NCI-H524 (cell line): ENCODE measurements around the gene COX6A2.

Experiments
- DNase-seq, 2 experiments: peaks; one replicate each; lab custom pipeline; 2025; lab: John Stamatoyannopoulos, UW

Gene COX6A2

DNA sequence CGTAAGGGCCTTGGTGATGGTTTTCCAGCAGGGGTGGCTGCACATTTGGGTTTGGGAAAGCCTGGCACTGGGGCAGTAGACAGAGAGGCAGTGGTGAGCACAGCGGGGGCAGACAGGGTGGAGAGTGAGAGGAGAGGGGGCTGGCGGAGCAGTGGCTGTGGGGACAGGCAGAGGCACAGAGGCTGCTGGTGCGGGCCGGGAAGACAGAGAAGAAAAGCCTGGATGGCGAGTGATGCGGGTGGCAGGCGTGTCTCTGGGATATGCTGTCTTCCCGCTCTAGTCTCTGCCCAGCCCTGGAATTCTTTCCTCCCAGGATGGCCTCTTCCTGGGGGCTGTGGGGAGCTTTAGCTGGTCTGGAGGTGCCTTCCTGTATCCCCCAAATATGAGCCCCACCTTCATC lies 18.1 kb downstream of the COX6A2 start:
- DNase-seq: no peak

DNA sequence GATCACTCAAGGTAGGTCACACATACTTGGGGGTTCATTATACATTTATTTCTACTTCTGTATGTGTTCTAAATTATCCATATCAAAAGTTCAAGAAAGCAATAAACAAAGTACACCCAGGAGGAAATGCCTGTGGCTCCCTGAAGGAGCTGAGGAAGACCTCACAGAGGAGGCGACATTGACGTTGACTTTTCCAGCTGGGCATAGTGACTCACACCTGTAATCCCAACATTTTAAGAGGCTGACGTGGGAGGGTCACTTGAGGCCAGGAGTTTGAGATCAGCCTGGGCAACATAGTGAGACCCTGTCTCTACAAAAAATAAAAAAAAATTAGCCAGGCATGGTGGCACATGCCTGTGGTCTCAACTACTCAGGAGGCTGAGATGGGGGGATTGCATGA lies 18.7 kb downstream of the COX6A2 start:
- DNase-seq: no peak

DNA sequence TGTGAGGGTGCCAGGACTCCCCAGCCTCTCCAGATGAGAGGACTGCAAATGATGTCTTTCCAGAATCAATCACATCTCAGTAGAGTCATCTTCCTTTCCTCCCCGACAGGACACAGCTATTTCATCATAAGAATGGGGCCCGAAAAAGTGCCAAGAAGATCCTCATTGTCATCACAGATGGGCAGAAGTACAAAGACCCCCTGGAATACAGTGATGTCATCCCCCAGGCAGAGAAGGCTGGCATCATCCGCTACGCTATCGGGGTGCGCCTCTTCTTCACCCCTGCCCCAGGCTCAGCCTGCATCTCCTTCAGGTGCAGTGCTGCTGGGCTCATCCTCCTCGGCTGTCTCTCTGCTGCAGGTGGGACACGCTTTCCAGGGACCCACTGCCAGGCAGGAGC lies 20.8 kb downstream of the COX6A2 start:
- no peak for DNase-seq

DNA sequence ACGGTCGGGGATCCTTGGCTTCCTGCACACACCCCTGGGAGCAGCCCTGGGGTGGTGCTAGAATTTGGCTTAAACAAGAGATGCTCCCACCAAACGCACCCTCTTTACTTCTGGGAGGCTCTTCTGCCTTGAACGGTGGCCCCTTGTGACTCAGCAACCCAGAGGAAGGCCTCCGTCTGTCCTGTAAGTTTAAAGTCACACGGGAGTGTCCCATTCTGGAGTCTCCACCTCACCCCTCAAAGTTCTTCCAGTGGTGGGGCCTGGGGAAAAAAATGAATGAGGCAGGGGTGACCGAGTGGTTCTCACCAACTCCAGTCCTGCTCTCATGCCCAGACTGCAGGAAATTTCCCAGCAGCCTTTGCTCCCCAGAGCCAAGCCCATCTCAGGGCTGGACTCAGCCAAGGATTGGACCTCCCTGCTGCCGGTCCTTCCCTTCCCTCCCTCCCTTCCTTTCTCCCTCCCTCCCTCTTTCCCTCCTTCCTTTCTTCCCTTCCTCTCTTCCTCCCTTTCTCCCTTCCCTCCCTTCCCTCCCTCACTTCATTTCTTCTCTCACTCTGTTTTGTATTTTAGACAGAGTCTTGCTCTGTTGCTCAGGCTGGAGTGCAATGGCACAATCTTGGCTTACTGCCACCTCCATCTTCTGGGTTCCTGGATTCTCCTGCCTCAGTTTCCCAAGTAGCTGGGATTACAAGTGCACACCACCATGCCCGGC lies 23.7 kb downstream of the COX6A2 start:
- DNase-seq: no peak

DNA sequence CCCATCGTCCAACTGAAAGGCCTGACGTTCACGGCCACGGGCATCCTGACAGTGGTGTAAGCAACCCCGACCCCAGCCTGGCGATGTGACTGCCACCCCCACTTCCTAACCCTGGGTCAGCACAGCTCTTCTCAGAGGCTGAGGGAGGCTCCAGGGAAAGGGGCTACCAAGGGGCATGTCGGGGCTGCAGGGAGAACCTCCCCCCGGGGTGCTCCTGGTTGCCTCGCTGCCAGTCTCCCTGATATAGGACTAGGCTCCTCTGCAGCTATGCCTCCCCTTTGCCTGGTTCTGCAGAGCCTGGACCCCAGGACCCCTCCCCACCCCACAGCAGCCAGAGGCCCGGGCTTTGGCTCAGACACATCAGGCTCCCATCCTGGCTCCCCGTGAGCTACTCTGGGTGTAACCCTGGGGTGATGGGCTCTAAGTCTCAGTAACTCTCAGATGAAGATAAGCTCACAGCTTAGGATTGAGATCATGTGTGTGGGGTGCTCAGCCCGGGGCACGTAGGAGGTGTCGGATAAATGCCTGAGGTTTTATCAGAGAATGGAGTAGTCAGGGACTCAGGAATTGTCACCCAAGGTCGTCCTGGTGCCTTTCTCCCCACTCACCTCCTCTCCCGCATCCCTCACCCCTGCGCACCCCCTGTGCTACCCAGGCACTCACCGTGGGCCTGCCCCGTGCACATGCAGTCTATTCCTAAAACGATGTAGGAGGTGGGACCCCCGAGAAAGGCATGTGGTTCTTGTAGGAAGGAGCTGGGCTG lies 24.4 kb downstream of the COX6A2 start:
- no peak for DNase-seq

DNA sequence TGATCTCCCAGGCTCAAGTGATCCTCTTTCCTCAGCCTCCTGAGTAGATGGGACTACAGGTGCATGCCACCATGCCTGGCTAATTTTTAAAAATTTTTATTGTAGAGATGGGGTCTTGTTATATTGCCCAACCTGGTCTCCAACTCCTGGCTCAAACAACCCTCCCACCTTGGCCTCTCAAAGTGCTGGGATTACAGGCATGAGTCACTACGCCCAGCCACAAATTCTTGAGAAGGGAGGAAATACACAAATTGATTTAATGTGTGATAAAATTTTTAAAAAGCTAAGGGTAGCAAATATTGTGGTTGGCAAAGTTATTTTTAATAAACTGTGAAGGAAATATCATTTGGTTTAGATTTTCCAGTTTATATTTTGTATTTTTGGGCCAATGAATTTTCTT lies 25.5 kb downstream of the COX6A2 start:
- no peak for DNase-seq

DNA sequence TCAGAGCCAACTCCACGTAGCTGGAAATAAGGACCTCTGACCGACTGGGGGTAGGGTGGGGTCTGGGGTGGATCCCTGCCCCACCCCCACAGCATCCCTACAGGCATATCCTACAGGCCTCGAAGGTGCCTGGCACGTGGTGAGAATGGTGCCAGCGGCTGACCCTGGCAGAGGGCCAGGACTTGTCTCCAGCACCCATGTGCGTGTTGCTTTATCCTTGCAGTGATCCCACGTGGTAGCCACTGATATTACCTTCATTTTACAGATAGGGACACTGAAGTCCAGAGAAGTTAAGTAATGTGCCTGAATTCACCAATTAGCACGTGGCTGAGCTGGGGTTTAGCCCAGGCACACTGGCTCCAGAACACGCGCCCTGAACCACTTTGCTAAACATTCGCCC lies 26.7 kb downstream of the COX6A2 start:
- no peak for DNase-seq

DNA sequence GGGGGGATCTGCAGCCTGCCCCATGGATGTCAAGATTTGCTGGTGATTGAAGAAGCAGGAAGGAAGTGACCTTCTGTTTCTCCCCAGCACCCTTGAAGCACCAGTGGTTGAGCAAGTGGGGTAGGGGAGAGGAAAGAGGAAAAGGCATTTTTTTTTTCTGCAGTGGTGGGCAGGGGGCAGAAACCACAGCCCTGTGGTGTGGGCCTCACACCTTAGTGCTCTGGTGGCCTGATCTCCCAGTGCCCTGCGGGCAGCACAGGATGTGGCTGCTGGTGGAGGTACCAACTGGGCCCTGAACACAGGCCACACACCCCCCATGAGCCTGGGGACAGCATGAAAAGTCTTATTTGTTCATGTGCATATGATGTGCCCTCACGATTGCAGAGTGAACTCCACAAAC lies 28.0 kb downstream of the COX6A2 start:
- DNase-seq: no peak

DNA sequence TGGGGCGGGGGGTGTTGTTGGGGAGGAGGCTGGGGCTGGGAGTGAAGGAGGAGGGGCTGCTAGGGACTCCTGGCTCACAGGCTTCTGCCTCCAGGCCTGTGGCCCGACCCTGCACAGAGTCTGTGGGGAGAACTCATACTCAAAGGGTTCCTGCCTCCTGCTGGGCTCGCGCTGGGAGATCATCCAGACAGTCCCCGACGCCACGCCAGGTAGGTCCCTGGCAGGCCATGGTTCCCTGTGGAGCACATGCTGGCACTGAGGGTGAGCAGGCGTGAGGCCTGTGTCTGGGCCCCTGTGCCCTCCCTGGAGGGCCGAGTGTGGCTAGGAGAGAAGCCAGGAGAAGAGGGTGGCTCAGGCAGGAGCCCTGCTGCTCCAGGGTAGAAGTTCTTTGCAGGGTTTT lies 30.5 kb downstream of the COX6A2 start:
- no peak for DNase-seq

DNA sequence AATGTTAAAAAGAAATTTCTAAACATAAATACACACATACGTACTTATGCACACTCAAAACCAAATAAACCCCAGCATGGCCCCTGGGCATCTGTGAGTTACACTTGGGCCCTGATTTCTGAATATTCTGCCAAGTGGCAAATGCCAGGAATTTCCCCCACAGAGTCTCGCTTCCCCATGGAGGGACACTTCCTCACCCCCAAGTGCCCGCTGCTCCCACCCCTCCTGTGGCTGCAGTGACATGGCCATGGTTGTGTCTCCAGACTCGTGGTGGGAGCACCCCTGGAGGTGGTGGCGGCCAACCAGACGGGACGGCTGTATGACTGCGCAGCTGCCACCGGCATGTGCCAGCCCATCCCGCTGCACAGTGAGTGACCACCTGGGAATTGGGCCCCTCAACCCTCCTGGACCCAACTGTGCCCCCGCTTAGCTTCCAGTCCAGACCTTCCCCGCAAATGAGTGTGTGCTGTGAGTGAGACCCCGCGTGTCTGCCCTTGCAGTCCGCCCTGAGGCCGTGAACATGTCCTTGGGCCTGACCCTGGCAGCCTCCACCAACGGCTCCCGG lies 31.0 kb downstream of the COX6A2 start:
- DNase-seq: no peak

DNA sequence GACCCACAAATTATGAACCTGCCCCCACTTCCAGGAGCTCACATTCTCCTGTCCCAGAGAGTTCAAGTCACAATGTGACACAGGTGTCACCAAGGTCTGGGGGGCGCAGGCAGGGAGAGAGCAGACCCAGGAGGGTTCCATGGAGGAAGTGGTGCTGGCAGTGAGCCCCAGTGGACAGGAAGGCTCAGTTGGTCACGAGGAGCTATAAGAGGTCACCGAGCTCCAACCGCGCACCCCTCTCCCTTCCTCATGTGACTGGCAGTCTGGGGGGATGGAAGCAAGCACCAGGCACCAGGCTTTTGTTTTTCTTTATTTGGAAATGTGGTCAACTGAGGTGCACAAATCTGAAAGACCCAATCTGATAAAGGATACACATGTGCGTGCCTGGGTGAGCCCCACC lies 32.5 kb downstream of the COX6A2 start:
- no peak for DNase-seq

DNA sequence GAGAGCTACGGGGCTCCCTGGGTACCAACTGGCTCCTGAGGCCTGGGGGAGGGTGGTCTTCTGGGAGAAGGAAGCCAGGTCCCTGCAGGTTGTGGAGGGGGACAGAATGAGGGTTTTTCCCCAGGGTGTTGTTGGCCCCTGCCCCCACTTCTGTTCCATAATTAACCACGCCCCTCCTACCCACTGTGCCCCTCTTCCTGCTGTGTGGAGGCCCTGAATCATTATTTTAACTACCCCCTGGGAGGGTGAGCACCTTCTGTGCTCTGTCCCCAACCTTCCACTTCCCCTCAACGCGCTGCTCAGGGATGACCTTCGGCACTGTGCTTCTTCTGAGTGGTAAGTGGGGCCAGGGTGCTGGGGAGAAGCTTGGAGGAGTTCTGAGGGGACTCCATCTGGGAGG lies 35.1 kb downstream of the COX6A2 start, which contains the start of gene ITGAD:
TSS of gene ITGAD (plus strand) at position 280 of the 400 bp plus-strand sequence. CDS start at position 306, 26 bp downstream.
- DNase-seq: no peak

DNA sequence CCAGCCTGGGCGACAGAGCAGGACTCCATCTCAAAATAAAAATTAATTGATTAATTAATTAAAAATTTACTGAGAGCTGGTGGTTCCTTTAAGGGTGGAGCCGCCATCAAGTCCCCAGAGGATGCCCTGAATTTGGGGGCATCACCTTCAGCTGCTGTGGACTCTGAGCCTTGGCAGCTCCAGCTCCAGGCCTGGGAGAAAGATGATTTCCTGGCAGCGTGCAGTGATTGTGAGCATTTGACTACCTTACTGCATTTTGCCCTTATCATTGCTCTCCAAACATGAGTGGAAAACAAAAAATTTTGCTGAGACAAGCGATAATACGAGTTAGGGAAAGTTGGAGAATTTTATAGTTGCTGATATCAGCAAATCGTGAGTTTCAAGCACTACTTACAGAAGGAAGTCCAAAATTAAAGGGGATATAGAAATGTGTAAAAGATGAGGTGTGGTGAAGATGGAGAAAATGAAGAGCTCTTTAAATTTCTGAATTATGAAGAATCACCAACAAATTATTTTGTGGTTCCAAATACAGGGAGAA lies 37.6 kb downstream of the COX6A2 start:
- DNase-seq: no peak

DNA sequence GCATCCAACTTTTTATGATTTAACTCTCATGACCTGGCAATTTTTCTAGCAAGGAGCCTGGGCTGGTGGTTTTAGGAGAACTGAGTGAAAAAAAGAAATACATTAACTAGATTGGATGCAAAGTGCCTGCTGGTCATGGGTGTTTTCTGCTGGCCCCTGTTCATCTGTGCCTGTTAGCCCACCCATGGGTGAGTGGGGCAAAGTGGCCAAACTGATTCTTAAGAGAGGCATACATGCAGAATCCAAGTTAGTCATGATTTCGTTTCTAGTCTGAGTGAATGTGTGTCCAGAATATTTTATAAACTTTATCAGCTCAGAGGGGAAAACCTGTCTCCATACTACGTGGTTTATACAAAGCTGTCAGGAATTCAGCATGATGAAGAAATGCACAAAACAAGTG lies 39.6 kb downstream of the COX6A2 start:
- DNase-seq: no peak

DNA sequence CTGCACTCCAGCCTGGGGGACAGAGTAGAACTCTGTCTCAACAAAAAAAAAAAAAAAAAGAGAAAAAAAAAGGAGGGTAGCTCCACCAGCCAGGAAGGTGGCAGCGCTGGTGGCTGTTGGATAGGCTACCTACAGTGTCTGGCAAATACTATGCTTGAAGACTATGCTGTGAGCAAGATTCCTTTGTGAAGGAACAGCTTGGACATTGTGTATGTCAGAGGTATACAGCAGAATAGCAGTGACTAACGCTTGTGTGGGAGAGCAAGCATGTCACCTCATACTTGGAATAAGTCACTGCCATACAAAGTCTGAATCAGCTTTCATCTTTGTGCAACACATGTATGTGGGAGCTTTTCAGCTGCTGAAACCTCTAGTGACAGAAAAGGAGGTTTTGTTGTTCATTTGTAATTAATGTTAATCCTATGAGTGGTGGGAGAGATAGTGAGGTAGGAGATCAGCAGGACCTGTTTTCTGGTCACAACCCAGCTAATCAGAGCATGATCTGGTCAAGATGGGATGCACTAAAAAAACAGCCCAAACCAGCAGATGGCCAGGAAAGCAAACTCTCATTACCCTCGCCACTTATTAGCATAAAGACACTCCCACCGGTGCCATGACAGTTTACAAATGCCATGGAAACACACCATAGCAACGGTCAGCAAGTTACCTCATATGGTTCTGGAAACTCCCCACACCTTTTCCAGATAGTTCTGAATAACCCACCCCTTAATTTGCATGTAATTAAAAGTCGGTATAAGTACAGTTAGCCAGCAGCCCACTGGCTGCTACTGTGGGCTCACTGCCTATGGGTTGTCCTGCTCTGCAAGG lies 41.8 kb downstream of the COX6A2 start:
- DNase-seq: peak; percentile 15 to 46

DNA sequence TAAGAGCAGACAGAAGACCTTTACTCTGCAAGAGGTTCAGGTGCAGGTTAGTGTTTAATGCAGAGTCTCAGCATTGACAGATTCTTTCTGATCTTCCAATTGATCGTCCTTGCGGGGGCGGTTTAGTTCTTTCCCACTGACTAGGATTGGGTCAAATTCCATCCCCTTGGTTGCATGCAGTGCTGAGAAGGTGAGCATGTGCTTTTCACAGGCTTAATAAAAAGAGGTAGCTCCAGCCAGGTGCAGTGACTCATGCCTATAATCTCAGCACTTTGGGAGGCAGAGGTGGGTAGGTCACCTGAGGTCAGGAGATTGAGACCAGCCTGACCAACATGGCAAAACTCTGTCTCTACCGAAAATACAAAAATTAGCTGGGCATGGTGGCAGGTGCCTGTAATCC lies 42.5 kb downstream of the COX6A2 start:
- DNase-seq: no peak

DNA sequence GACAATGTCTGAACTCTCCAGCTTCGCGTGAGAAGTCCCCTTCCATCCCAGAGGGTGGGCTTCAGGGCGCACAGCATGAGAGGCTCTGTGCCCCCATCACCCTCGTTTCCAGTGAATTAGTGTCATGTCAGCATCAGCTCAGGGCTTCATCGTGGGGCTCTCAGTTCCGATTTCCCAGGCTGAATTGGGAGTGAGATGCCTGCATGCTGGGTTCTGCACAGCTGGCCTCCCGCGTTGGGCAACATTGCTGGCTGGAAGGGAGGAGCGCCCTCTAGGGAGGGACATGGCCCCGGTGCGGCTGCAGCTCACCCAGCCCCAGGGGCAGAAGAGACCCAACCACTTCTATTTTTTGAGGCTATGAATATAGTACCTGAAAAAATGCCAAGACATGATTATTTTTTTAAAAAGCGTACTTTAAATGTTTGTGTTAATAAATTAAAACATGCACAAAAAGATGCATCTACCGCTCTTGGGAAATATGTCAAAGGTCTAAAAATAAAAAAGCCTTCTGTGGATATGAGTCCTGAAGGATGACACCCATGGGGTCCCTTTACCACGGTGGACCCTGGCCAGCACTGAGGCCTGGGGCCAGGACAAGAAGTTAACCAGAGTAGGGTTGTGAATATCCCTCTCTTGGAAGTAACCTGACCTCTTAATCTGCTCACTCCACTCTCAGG lies 45.5 kb downstream of the COX6A2 start:
- peak; percentile 7 to 44 for DNase-seq

DNA sequence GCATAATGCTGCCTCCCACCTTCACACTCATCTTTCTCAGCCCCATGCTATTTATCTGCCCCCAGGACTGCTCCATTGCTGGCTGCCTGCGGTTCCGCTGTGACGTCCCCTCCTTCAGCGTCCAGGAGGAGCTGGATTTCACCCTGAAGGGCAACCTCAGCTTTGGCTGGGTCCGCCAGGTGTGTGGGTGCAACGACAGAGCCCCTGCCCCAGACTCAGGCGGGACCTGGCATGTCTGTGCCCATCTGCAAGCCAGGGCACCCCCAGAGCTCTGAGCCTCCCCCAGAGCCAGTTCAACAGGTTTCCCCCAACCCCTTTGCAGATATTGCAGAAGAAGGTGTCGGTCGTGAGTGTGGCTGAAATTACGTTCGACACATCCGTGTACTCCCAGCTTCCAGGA lies 48.0 kb downstream of the COX6A2 start:
- DNase-seq: no peak
